Measurements from ENCODE around the gene ATF6B. TPM values are rescaled to one million over a fixed set of nuclear protein-coding genes. Genes with fewer than 3 reads are reported as not detected.

ATF6B gene
- total RNA-seq, 1 experiment from 2014 or later, result 70.2 TPM

- TF ChIP-seq EZH2 (IDR thresholded peaks at IDR 0.05; ENCODE audit: borderline replicate concordance, low read depth, low read length, poor library complexity, severe bottlenecking), result no peak
- TF ChIP-seq, protein P1, sequence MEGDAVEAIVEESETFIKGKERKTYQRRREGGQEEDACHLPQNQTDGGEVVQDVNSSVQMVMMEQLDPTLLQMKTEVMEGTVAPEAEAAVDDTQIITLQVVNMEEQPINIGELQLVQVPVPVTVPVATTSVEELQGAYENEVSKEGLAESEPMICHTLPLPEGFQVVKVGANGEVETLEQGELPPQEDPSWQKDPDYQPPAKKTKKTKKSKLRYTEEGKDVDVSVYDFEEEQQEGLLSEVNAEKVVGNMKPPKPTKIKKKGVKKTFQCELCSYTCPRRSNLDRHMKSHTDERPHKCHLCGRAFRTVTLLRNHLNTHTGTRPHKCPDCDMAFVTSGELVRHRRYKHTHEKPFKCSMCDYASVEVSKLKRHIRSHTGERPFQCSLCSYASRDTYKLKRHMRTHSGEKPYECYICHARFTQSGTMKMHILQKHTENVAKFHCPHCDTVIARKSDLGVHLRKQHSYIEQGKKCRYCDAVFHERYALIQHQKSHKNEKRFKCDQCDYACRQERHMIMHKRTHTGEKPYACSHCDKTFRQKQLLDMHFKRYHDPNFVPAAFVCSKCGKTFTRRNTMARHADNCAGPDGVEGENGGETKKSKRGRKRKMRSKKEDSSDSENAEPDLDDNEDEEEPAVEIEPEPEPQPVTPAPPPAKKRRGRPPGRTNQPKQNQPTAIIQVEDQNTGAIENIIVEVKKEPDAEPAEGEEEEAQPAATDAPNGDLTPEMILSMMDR (conservative IDR thresholded peaks at IDR 0.05; ENCODE audit: low read depth, low read length), result no peak
- intact Hi-C loops (cut with micrococcal nuclease; ENCODE audit: unreplicated experiment), result no loop called here
- H3K27ac ChIP-seq (ENCODE audit: low read depth, low read length, poor library complexity, severe bottlenecking), result no peak overlapping the region
- BruUV-seq (replicated peaks), result no TSS peak
- no peaks in the 10 kb centered on the region for H3K27me3 ChIP-seq (replicated peaks; ENCODE audit: insufficient read depth, low read depth, low read length, poor library complexity)
- no peaks in the 10 kb centered on the region for H3K9me3 ChIP-seq (ENCODE audit: low read depth, low read length, poor library complexity, severe bottlenecking)
- H3K36me3 ChIP-seq (ENCODE audit: insufficient read depth, low read length, poor library complexity, severe bottlenecking), result no peaks in the 10 kb centered on the region
- H3K4me1 ChIP-seq (ENCODE audit: insufficient read depth, low read length, poor library complexity, severe bottlenecking), result peaks cover 3% of the 10 kb centered on the region
- ChIA-PET POLR2A (ENCODE audit: low non-redundant PET) (no interaction called here), CTCF (no interaction called here)
- no peak overlapping the region for H3K4me3 ChIP-seq (ENCODE audit: low read depth, low read length, poor library complexity, severe bottlenecking)
- no peak for DNase-seq (ENCODE audit: low spot score)
These were observed 11.5 kb upstream of the ATF6B start for GRCh38 chr6:32139590-32139989.

DNA sequence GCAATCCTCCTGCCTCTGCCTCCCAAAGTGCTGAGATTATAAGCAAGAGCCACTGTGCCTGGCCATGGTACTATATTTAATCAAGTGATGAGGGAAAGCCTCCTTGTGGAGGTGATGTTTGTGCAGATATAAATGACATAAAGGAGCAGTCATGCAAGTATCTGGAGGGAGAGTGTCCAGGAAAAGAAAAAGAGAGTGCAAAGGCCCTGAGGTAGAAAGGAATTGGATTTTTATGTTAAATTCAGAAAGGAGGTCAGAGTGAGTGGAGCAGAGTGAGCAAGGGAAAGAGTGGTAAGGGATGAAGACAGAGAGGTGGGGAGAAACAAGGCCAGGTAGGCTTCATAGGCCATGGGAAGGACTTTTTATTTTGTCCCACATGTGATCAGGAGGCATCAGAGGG is 9.4 kb upstream of the ATF6B start:
- intact Hi-C loops (cut with micrococcal nuclease; ENCODE audit: unreplicated experiment), result no loop called here
- Histone ChIP-seq H3K27ac (ENCODE audit: low read depth, low read length, poor library complexity, severe bottlenecking) (no peak overlapping the region), H3K9me3 (ENCODE audit: low read depth, low read length, poor library complexity, severe bottlenecking) (no peaks in the 10 kb centered on the region), H3K4me3 (ENCODE audit: low read depth, low read length, poor library complexity, severe bottlenecking) (no peak overlapping the region), H3K27me3 (replicated peaks; ENCODE audit: insufficient read depth, low read depth, low read length, poor library complexity) (no peaks in the 10 kb centered on the region), H3K4me1 (ENCODE audit: insufficient read depth, low read length, poor library complexity, severe bottlenecking) (peaks cover 3% of the 10 kb centered on the region), H3K36me3 (ENCODE audit: insufficient read depth, low read length, poor library complexity, severe bottlenecking) (no peaks in the 10 kb centered on the region)
- no peak for DNase-seq (ENCODE audit: low spot score)
- BruUV-seq (replicated peaks), result no TSS peak
- POLR2A ChIA-PET (ENCODE audit: low non-redundant PET), result no interaction called here
- TF ChIP-seq, protein P1 (conservative IDR thresholded peaks at IDR 0.05; ENCODE audit: low read depth, low read length), result no peak
- no peak for TF ChIP-seq EZH2 (IDR thresholded peaks at IDR 0.05; ENCODE audit: borderline replicate concordance, low read depth, low read length, poor library complexity, severe bottlenecking)
- CTCF ChIA-PET, result no interaction called here

DNA sequence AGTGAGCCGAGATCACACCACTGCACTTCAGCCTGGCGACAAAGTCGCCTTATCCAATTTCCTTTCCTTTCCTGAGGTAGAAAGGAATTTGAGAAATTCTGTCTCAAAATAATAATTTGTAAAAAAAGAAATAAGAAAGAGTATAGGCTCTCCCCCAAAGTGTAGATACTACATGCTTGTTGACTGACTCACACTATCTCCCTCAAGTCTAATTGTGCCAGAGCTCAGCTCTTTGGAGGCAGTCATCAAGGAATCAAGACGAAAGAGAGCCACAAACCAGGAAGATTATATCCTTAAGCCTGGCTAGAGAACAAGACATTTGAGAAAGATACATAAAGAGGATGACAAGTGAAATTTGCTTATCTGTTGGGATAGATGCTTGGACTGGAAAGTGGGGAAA is 5.7 kb upstream of the ATF6B start:
- CTCF ChIA-PET, result no interaction called here
- TF ChIP-seq, protein P1 (conservative IDR thresholded peaks at IDR 0.05; ENCODE audit: low read depth, low read length), result no peak
- TF ChIP-seq EZH2 (IDR thresholded peaks at IDR 0.05; ENCODE audit: borderline replicate concordance, low read depth, low read length, poor library complexity, severe bottlenecking), result no peak
- no TSS peak for BruUV-seq (replicated peaks)
- no peaks in the 10 kb centered on the region for H3K36me3 ChIP-seq (ENCODE audit: insufficient read depth, low read length, poor library complexity, severe bottlenecking)
- H3K9me3 ChIP-seq (ENCODE audit: low read depth, low read length, poor library complexity, severe bottlenecking), result no peaks in the 10 kb centered on the region
- peaks cover 11% of the 10 kb centered on the region for H3K4me1 ChIP-seq (ENCODE audit: insufficient read depth, low read length, poor library complexity, severe bottlenecking)
- no peak overlapping the region for H3K4me3 ChIP-seq (ENCODE audit: low read depth, low read length, poor library complexity, severe bottlenecking)
- H3K27me3 ChIP-seq (replicated peaks; ENCODE audit: insufficient read depth, low read depth, low read length, poor library complexity), result no peaks in the 10 kb centered on the region
- POLR2A ChIA-PET (ENCODE audit: low non-redundant PET), result no interaction called here
- DNase-seq (ENCODE audit: low spot score), result no peak
- no peak overlapping the region for H3K27ac ChIP-seq (ENCODE audit: low read depth, low read length, poor library complexity, severe bottlenecking)
- intact Hi-C loops (cut with micrococcal nuclease; ENCODE audit: unreplicated experiment), result no loop called here
